Activated gamma-delta T cell (primary cell): ENCODE results near the gene KIF6.

Experiments
- DNase-seq: peaks from one replicate; lab custom pipeline; 2025; lab: John Stamatoyannopoulos, UW

KIF6 gene

DNA sequence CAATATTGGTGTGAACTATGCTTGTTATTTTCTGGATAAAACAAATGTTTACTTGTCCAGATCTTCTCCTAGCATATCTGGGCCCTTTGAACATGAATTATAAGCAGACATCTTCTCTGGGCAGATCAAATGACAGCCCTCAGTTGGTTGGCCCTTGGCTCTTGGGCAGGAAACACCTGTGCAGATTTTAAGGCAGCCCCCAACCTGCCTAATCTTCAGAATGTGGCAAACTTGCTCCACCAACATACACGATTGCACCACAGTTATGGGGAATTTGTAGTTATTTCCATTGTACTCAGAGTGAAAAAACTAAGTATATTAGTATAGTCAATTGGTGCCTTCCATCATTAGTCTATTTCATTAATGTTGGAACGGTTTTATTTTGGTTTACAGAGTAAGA, 307.8 kb downstream of the KIF6 start:
- no peak for DNase-seq

DNA sequence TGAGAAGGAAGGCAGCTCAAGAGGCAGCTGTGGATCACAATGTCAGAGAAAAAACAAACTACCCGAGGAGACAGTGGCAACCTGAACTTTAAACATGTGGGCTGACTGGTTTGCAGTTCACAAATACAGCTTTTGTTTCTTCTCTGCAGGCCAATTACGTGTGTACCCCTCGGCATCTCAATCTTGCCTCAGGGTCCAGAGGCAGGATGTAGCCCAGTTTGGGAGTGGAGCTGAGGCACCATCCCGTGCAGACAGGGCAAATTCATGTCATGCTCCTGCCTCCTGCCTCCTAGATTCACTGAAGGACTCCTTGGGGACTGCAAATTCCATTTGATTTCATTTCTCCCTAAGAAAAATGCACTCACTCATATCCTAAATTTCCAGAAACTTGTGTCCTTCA, 308.5 kb downstream of the KIF6 start:
- DNase-seq: no peak

DNA sequence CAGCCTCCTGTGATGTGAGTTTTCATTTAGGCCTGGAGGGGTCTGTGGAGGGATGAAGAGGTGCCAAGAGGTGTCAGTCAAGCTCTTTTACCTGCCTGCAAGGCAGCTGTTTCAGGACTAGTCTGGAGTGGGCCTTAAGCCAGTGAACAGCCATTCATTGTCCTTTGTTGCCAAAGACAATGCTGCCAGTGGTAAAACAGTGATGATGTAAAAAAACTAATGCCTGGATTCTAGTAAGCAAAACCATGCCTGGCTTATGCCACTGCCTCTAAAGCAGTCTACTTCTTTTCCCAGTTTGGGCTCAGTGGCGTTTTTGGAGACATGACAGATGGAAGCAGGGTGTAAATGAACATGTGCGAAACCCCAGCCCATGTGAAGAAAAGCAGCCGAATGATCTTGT, 309.2 kb downstream of the KIF6 start:
- no peak for DNase-seq

DNA sequence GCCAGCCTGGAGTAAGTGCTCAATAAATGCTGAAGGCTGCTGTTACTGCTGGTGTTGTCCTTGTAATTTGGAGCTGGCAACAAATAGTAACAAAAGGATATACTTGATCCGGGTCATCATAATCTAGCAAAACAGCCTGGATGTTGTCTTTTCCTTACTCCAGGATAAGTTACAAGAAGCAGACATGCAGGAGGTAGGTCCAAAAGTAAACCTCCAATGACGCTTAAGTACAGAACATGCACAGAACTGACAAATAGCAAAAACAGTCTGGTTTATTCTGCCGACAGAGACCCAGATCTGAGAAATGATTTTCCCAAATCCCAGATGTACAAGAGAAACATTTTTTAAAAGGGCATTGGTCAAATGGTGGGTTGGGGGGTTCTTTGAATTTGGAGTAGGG, 309.7 kb downstream of the KIF6 start:
- no peak for DNase-seq

DNA sequence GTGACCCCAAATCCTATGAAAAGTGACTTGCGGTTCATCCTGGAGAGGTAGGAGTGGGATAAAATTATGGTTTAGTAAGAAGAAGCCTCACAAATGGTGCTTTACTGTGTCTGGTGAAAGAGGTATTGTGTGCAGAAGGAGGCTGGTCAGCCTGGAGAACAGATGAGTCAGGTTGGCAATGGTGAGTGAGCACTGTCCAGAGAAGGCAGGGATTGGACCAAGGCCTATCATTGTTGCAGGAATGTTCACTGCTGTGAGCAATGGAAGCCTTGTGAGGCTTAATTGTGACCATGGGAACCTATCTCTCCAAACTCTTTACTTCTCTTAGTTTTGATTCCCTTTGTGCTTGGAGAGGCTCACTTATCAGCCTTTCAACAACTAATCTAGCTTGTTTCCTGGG, 313.7 kb downstream of the KIF6 start:
- DNase-seq: no peak

DNA sequence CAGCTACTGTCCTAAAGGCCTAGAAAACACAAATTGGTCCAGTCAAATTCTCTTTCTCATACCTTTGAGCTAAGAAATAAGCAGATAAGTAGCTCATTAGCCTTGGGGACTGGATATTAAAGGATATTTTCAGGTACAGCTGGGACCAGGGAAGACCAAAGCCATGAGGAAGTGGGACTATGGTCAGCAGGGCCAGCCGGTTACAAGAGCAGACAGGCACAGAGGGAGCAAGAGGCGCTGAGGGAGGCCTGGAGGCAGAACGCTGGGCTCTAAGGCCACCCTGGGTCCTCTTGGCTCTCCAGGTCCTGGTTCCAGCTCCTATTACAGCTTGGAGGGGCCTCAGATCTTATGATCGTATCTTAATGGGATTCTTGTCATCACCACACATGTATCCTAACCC, 314.2 kb downstream of the KIF6 start:
- DNase-seq: no peak

DNA sequence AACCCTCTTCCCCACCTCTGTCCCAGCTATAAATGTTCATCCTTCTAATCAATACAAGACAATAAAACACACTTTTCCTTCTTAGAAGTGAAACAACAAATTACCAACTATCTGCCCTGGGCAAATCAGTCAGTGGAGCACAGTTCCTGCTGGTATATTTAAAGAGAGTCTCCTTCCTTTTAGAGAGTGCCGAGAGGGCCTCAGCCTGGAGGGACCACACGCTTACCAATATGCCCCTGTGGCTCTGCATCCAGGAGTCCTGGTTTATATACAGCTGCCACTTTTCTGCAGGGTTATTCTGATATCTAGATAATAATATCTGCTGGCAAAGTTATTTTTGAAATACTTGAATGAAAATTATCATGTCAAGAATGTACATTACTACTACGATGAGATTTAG, 315.3 kb downstream of the KIF6 start:
- DNase-seq: no peak

DNA sequence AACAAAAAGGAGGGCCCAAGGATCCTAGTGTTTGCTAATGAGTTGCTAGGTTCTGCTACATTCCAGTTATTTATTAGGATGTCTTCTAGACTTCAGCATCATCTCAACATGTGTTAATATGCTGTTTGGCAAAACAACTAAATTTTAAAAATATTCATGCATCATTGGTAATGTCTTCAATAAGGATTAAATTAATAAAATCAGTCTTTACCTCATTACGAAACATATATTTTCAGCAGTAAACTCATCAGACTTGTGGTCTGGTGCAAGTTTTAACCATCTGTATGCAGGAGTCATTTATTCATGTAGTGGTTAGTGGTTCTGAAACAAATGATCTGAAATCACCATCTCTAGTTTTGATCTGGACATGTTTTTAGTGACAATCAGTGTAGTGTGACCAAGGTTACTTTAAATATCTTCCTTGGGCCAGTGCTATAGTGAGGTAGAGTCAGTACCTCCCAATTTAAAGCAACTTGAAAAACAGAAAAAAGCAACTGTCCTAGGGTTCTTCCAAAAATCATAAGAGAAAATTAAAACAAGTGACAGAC, 317.7 kb downstream of the KIF6 start:
- no peak for DNase-seq

DNA sequence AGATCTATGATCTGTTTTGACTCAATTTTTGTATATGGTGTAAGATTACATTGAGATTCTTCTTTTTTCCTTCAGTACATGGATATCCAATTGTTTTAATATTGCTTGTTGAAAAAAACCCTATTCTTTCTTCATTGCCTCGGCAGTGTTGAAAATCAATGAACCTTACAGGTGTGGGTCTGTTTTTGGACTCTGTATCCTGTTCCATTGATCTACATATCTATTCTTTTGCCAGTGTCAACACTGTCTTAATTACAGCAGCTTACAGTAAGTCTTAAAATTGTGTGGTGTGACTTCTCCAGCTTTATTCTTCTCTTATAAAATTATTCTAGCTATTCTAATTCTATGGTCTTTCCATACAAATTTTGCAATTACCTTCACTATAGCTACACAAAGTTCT, 320.9 kb downstream of the KIF6 start:
- no peak for DNase-seq

DNA sequence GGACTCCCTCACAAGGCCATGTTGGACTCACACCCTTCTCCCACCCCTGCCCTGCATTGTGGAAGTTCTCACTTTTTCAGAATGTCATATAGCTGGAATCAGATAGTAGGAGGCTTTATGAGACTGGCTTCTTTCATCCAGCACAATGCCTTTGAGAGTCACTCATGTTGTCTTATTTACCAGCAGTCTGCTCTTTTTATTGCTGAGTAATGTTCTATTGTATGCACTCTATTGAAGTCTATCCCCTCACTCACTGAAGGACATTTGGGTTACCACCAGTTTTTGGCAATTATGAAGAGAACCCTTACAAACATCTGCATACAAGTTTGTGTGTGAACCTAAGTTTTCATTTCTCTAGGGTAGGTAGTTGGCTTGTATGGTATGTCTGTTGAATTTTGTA, 321.9 kb downstream of the KIF6 start:
- DNase-seq: no peak

DNA sequence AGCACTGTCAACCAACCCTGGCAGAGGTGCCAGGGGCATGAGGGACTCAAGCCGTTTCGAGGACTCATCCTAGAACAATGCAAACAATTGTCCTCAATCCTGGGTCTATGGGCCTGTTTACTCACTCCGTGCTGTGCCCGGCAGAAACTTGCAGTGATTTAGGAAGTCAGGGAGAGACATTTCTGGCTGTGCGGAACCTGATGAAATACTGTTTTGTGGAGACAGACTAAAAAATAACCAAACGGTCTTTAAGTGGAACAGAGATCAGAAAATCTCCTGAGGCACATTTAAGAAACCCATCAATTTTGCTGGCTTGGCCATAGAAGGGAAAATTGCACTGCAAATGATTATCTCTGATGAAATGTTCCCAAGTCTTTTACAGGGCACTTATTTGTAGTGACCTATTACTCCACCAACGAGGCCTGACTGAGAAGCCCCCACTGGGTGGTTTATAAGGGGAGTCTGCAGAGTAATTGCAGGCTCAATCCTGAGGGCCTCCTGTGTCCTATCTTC, 322.9 kb downstream of the KIF6 start:
- no peak for DNase-seq

DNA sequence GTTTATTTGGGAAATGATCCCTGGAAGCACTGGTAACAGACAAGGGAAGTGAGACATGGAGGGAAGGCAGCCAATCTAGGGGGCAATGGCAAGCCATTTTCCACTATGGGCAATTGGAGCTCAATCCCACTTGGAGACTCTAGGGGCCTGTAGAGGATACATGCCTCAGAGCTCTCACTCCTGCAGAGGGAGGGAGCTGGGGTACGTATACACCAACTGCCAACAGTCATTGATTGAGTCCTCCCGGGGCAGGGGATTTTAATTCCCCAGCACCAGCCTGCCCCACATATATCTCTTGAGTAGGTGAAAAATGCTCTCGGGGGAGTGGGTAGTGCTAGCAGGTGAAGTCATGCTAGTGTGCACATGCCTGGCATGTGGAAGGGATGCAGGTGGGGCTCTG, 323.8 kb downstream of the KIF6 start:
- no peak for DNase-seq

DNA sequence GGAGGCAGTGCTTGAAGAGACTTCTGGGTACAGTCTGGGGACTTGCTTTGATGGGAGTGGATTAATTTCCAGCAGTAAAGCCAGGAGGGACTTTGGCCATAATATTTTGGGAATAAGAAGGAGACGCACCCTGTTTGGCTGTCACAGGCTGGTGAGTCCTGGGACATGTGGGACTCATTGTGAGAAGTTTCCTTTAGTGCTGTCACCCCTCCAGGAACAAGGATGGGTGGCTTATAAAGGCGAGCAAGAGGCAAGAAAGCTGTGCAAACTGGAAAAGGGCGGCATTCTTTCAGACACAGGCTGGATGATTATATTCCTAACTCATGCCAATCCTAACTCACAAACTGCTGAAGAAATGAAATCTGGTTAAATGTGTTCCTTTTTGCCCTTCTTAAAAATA, 325.2 kb downstream of the KIF6 start:
- no peak for DNase-seq

DNA sequence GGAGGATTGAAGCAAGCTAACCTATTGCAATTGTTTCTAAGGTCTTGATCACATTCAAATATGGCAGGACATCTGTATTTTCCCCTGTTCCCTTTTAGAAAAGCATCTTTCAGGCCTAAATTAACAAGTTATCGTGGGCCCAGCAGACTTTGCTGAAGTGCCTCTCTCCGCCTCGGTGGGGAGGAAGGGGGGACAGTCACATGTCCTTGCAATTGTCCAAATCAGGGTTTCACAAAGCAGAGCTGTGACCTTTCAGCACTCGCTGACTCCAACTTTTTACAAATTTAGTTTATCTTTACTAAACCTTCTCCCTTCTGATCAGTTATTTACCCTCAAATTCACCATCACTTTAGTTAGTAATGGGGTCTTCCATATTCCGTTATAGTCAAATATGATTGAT, 328.4 kb downstream of the KIF6 start:
- DNase-seq: no peak

DNA sequence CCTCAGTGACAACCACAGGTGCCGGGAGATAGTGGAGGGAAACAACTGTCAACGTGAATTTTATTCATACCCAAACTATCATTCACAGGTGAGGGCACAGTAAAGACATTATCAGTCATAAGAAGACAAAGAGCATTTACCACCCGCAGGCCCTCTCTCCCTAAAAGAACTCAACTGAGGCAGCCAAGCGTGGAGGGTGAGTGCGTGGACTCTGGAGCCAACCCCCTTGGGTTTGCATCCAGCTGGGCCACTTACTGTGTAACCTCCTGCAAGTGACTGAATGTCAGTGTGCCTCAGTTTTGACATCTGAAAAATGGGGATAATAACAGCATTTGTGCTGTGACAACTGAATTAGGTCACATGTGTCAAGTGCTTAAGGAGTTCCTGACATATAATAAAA, 332.1 kb downstream of the KIF6 start:
- DNase-seq: no peak

DNA sequence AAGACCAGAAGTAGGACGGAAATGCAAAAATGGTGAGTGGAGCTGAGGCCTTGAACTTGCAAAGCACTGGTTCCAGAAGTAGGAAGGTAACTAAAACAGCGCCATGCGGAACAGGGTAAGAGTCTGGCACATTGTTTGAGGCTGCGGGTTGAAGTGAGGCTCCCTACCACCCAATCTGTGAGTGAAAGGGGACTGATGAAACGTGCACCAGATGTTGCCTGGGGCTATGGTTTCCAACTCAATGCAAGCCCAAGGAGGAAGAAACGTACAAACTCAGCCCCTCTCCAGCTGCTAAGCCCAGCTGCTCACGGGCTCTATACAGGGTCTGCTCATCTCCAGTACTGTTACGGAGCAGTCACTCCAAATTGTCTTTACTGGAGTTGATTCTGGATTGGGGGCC, 334.0 kb downstream of the KIF6 start:
- DNase-seq: no peak

DNA sequence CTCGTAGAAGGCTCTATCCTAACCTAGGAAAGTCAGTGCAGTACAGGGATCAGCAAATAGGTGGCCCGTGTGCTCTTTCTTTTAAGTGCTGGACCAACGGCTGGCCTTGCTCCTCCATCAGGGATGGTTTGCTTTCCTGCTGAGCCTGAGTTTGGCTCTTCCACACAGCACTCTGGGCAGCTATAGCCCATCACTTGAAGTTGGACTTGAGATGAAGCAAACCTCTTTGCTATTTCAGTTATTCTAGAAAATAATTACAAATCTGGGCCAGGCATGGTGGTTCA, 335.8 kb downstream of the KIF6 start:
- DNase-seq: no peak

DNA sequence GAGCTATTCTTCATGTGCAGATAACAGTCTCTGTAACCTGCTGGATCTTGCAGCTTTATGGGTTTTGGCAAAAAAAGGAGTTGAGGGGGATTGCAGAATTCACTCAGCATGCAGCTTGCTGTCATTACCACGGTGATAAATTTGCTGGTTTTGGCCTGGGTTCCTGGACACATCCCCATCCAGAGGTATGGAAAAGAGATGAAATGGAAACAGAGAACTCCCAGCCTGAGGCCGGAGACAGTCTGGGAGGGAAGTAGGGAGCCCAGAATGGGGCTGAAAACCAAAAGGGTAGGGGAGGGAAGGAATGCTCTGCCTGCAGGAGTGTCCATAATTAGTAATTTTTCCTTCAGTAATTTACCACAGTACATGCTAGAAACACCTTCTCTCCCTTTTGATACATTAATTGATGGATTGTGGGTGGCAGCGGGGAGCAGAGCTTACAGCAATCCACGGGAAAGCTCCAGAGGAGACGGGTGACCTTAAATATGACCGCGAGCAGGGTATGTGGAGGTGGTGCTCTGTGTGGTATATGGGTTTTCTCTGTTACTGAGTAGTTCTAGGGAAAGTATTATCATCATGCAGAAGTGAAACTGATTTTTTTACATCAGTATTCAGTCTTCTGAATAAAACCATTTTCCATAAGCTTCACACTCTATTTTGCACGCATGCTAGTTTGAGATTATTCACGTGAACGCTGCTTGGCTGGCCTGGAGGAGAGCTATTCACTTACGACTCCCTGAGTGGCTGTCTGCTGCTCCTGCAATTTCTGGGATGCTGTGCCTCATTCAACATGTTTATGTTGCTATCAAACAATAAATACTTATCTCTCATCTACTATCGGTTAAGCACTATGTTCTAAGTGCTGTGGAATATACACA, 336.4 kb downstream of the KIF6 start:
- no peak for DNase-seq

DNA sequence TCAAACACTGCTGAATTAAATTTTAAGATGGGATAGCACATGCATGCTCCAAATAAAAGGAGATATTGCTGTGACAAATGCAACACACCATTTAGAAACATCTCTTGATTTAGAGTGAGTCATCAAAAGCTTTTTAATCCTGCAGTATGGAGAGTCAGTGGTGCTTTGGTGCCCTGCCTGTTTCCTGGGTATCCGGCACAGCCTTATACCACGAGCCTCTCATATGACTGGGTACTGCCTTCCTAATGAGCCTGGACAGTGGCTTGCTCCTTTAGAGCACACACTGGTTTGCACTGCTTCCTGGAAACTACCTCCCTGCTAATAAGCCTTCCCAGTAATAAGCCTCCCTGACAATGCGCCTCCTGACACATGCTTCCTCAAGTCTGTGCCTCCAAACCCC, 337.4 kb downstream of the KIF6 start:
- DNase-seq: no peak

DNA sequence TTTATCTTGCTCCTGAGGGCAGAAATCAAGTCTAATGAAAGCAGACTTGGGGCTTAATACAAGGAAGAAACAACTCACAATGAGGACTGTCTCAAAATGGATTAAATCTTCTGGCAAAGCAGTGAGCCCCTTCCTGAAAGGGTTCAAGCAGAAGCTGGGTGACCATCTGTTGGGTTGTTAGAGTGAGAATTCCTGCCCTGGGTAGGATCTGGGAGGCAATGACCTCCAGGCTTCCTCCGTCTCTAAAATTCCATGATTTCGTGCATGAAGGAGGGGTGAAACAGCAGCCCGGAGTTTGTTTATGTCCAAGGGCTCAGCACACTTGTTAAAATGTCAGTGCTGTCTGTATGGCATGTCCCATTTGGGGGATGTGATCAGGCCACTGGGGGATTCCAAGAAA, 338.7 kb downstream of the KIF6 start:
- DNase-seq: no peak

DNA sequence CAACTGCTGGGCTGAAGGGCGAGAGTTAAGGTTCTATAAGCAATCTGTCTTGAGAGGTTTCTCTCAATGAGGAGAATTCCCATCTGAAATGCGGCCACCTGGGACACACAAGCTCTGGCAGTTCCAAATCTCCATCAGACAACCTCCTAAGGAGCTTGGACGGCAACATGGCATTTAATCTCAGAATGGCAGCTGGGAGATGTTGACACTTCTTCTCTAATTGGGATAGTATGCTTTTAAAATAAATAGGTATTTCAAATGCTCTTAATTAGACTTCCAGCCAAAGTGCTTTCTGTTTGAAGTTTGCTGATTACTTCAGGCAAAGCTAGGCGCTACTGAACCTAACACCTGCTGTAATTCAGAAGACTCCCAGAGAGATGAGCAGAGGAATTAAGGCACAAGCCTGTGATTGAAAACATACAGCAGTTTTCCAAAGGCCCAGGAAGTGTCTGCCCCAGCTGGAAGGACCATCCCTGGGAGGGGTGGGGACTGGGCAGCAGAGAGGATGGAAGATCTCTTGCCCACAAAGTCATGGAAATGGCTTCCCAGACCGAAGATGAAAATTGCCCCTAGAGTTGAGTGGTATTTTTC, 343.6 kb downstream of the KIF6 start:
- DNase-seq: no peak

DNA sequence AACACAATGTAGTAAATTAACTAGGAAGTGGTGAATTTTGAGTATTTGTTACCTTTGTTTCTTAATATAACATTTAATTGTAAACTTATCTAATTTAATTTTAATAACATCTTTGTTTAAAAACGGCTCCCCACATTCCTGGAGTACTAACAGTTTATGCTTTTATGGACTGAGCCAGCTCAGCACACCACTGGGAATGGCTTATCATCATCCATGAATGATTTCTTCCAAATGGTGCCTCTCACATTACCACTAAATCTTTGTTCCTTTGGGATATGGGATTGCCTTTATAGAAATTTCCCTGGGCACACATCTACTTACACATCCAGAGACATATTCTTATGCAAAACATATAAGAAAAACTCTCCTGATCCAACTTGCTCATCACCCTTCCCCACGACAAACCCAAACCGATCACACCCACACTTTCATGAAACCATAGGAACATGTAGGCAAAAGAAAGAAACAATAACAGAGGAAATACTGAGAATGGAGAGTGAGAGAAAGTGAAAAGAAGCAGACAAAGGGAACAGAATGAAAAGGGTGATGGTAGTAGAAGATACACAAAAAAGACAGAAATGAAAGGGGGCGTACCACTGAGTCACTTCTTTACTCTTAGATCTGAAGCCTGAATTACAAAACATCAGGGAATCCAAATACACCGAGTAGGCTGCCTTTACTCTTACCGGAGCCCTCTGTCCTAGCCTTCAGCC, 344.2 kb downstream of the KIF6 start:
- no peak for DNase-seq

DNA sequence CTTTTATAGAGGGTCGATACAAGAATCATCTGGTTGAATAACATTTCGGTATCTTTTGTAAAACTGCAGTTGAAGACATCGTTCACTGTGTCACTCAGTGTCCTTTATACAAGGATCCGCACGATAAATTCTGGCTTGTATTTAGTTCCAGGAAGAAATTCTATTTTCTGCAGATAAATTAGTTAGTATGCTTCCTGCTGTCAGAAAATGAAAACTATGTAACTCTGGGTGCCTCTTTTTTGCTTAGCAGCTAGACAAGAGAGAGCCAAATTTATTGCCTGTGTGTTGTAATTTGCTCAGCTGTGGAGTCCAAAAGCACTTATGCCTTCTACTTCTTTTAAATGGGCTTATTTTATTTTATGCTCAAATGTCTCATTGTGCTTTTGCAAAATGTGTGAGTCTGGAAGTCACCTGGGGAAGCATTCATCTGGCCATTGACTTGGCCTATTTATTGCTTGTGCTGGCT, 346.2 kb downstream of the KIF6 start:
- no peak for DNase-seq
